HG03108 (cell line): Measurements from ENCODE around the gene AIPL1.

Source experiments
- ATAC-seq: cut with Tn5 transposase; IDR thresholded peaks from one replicate; pipeline ENCODE4 v1.9.1; 2021; ENCODE audit warnings: moderate library complexity; ENCODE audit not compliant: unreplicated experiment

AIPL1 gene

DNA sequence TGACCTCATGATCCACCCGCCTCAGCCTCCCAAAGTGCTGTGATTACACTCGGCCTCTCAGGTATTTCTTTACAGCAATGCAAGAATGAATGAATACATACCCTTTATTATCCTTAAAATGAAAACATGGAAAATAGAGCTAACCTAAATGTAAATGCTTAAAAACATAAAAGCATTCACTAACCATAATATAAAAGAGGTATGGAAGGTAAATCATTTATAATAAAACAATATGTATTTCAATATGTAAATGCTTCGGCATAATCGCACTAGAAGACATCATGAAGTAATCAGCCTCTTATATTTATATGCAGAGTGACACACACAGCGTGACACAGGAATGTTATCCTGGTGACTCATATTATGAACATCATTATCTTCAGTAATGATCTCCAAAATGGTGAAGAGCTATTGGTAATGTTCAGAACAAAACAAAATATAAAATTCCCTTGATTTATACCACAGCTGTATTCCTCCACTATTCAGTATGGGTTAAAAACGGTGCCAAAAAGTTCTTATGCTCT is 53.9 kb downstream of the AIPL1 start:
- no peak for ATAC-seq

DNA sequence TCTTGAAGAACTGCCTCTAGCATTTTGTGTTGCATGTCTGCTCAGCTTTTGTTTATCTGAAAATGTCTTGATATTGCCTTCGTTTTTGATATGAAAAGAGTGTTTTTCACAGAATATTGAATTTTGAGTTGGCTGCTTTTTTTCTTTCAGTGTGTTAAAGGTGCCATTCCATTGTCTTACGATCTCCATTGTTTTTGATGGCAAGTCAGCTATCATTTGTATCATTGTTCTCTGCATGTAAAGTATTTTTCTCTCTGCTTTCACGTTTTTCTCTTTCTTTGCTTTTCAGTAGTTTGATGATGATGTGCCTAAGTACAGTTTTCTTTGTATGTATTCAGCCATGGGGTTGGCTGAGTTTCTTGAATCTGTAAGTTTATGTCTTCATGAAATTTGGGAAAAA is 57.0 kb downstream of the AIPL1 start:
- ATAC-seq: no peak

DNA sequence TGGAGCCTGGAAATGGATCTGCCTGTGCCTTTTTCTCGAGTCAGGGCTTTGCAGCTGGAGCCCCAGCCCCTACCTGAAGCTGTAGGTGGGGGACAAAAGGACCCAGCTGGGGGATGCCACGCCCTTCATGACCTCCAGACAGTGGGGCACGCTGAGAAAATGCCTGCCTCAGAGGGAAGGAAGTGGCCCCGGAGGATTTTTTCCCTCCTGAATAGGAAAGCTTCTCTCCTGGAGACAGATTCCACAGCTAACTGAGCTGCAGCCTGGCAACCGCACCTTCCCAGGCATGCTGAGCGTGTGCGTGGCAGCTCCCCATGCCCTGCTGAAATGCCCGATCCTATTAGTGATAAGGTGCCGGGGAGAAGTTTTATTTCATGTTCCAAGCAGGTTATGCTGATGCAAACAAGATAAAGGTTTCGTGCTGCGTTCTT is 58.0 kb downstream of the AIPL1 start:
- ATAC-seq: no peak

GRCh38 chr17:6374761-6375312 is 60.1 kb downstream of the AIPL1 start:
- no peak for ATAC-seq

GRCh38 chr17:6374271-6374691 is 60.6 kb downstream of the AIPL1 start:
- ATAC-seq: no peak
